ENCODE measurements around the gene SFMBT1.
"Not testable (repeated sequence)": the region's sequence is repeated elsewhere in the genome, so short reads cannot be mapped to it uniquely, and the experiment has no call there.

Gene SFMBT1

GRCh38 chr3:53073553-53074365, 27.9 kb upstream of the SFMBT1 start:
- DNase-seq = no peak

GRCh38 chr3:53072653-53073552, 27.0 kb upstream of the SFMBT1 start:
- DNase-seq = peak; percentile 37

DNA sequence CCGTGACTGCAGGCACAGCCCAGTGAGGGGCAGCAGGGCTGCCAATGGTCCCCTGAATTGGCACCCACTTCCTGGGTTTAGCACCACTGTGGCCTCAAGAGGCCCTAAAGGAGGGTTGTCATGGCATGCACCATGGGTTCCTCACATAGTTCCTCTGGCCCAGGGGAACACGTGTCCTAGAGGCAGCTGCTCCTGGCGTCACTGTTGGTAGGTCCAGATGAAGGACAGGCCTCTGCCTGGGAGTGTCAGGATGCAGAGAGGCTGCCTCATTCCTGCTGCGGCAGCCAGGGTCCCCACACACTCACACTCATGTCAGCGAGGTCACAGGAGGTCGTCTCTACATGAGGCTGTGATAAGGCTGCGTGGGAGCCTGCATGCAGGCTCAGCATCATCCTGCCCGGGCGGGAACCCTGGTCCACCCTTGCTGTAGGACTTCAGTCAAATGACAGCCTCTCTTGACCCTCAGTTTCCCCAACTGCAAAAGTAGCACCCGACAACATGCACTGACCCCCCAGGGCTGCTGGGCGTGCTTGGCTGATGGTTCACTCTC, 26.1 kb upstream of the SFMBT1 start:
- DNase-seq = no peak

DNA sequence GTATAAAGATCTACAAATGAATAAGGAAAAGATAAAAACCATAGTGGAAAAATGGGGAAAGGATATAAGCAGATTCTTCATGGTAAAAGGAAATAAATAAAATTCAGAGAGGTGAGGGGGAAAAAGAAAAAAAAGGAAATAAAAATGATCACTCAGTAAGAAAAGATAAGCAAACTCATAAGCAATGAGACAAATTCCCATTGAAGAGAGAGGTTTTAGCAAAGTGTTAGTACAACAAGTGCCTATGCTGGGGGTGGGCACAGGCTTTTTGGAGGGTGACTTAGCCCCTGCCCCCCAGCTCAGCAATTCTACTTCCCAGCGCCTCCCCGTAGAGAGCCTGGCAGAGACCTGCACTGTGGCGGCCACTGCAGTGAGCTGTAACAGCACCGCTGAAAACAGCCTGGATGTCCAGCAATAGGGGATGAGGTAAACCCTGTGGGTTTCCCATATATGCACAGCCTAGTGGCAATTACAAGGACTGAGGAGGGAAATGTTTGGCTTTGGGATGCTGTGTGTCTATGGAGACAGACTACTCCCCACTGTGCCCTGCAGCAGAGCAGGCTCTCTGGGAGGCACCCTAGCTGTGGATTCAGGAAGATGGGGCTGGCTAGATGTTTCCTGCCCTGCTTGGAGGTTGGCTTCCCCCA, 23.7 kb upstream of the SFMBT1 start:
- no peak for DNase-seq

- DNase-seq = no peak
Observed at GRCh38 chr3:53068176-53068575, 22.3 kb upstream of the SFMBT1 start.

- DNase-seq = no peak
Observed at GRCh38 chr3:53067567-53067966, 21.7 kb upstream of the SFMBT1 start.

DNA sequence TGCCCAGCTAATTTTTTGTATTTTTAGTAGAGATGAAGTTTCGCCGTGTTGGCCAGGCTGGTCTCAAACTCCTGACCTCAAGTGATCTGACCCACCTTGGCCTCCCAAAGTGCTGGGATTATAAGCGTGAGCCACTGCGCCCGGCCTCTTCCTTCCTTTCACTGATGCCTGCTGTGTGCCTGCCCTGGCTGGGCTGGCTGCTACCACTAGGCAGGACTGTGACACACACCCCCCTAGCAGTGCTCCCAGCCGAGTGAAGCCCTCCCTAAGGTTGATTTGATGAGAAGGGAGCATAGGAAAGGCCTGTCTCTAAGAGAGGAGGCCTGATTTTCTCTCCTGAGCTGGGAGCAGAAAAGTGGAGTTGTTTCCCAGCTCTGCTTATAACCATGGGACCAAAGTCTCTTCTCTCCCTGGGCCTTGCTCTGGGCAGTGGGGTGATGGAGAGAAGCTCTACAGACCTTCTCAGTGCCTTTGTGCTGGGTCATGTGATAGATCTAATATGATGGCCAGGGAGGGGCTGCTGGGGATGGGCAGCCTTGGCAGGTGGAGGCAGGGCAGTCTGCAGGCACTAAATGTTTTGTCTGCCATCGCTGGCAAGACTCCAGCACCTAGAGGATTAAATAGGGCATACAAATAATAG, 20.1 kb upstream of the SFMBT1 start:
- no peak for DNase-seq

GRCh38 chr3:53062905-53063304, 17.0 kb upstream of the SFMBT1 start:
- DNase-seq = no peak

GRCh38 chr3:53056442-53056841, 10.6 kb upstream of the SFMBT1 start:
- no peak for DNase-seq

DNA sequence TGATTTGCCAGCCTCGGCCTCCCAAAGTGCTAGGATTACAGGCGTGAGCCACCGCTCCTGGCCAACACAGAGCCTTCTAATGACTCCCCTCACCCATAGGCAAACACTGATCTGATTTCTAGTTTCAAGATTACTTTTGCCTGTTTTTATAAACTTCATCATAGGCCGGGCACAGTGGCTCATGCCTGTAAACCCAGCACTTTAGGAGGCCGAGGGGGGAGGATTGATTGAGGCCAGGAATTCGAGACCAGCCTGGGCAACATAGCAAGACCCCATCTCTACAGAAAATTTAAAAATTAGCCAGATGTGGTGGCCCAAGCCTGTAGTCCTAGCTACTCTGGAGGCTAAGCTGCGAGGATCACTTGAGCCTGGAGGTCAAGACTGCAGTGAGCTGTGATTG, 8.4 kb upstream of the SFMBT1 start:
- DNase-seq = not testable (repeated sequence)

- no peak for DNase-seq
Observed at GRCh38 chr3:53051929-53052328, 6.1 kb upstream of the SFMBT1 start.

GRCh38 chr3:53049987-53050386, 4.1 kb upstream of the SFMBT1 start:
- no peak for DNase-seq

- DNase-seq = peak; percentile 11
Observed at GRCh38 chr3:53046171-53047170, 598 bp upstream of the SFMBT1 start.

- DNase-seq = no peak
Observed at GRCh38 chr3:53044711-53045517, 959 bp downstream of the SFMBT1 start.

GRCh38 chr3:53044371-53044710, 1.5 kb downstream of the SFMBT1 start:
- DNase-seq = no peak

DNA sequence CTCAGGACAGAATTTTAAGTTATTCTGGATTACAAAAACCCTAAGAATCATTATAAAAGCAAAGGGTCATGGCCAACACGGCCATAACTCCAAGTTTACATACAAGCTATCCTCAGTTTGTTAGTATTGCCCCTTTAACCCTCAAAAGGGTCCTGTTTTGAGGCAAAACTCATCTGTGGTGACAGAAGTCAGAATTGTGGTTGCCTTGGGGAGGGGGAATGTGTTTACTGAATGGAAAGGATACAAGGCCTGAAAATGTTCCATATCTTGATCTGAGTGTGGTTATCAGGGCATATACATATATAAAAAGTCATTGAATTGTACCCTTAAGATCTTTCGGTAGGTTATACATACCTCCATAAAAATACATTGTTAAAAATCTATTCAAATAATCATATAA, 2.1 kb downstream of the SFMBT1 start:
- DNase-seq = no peak

DNA sequence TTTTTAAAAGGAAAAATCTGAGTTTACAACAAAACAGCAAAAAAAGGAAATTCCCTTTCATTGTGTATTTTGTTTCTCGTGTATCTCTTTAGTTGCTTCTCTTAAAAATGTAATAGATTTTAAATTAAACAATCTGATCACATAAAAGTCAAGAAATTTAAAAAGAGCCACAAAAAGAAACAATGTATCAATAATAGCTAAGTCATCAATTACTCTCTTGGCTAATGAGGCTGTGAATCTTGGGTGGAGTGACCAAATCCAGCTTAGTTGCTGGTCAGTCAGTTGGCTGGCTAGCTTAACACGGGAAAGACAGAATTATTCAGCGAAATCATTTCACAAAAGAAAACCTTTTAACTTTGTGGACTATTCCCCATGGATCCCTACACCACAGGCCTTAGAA, 3.2 kb downstream of the SFMBT1 start:
- no peak for DNase-seq

- DNase-seq = no peak
Observed at GRCh38 chr3:53040351-53040820, 5.5 kb downstream of the SFMBT1 start.

DNA sequence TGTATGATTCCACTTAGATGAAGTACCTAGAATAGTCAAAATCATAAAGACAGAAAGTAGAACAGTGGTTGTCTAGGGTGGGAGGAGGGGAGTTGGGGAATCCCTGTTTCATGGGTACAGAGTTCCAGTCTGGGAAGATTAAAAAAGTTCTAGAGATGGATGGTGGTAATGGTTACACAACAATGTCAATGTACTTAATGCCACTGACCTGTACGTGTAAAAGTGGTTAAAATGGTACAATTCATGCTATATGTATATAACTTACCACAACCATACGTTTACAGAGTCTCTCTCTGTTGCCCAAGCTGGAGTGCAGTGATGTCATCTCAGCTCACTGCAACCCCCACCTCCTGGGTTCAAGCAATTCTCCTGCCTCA, 6.5 kb downstream of the SFMBT1 start:
- no peak for DNase-seq

DNA sequence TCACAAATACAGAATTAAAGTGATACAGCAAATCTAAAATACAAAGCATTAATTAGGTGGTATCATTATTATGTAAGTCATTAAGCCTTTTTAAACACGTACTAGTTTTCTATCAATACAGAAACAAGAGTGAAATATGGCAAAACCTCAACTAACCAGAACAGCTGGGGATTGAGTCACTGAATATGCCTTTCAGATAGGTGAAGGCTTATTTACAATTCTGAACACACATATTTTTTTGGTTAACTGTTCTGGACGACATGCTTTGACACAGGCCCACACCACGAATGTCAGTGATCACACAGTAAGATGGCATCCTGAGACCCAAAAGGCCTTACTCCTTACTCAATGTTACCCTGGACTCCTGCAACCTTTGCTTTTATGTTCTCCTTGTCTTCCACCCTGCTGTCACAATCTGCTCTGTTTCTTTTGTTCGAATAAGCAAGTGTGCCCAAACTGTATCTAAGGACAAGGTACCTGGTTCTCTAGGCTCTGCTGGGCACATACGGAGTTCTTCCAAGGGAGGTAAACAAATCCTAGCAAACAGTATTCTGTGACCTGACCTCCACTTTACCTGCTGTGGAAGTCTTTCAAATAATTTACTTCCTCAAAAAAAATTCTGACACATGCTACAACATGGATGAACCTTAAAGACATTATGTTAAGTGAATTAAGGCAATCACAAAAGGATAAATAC, 7.0 kb downstream of the SFMBT1 start:
- DNase-seq = no peak
